PC-9 (cell line): ENCODE results near the gene MVB12B. TPM values are rescaled to one million over a fixed set of nuclear protein-coding genes. Genes with fewer than 3 reads are reported as not detected.

Experiments
- BruUV-seq: library from RNA; stranded (reverse); fragments of 400-500 nt; replicated peaks from 2 replicates; lab custom pipeline; 2021; lab: Mats Ljungman, UMichigan
- CTCF ChIA-PET: fragments of 300-600 bp; sonication (Branson Sonifier 250); formaldehyde crosslinking; loops from one replicate; lab custom pipeline; 2022; ENCODE audit warnings: antibody characterized with exemption; lab: Charles Lee
- POLR2A ChIA-PET: fragments of 300-600 bp; sonication (Branson Sonifier 250); formaldehyde crosslinking; loops from one replicate; lab custom pipeline; 2022; ENCODE audit warnings: antibody characterized with exemption; ENCODE audit not compliant: unreplicated experiment; lab: Charles Lee
- DNase-seq, 2 experiments: peaks; one replicate each; pipeline versions ENCODE4 v3.0.0 to v3.0.0-alpha.2; 2015 to 2022; ENCODE audit warnings: mixed read lengths in 1 of 2
- H2AFZ ChIP-seq: fragments of 200-600 bp; sonication (generic); 2 replicates; pipeline ENCODE4 v1.8.1; 2017; ENCODE audit warnings: antibody characterized with exemption
- H3F3A ChIP-seq: fragments of 200-600 bp; sonication (generic); 2 replicates; pipeline ENCODE4 v1.8.1; 2017; ENCODE audit warnings: antibody characterized with exemption, mild to moderate bottlenecking, low read depth; ENCODE audit not compliant: insufficient read depth
- H3K27ac ChIP-seq: fragments of 200-600 bp; sonication (generic); 2 replicates; pipeline ENCODE4 v1.6.1; 2016; ENCODE audit warnings: mixed run types
- H3K27me3 ChIP-seq: fragments of 200-600 bp; sonication (generic); 2 replicates; pipeline ENCODE4 v1.6.1; 2016; ENCODE audit warnings: low read depth, mixed run types; ENCODE audit not compliant: insufficient read depth
- H3K36me3 ChIP-seq: fragments of 200-600 bp; sonication (generic); 2 replicates; pipeline ENCODE4 v1.6.1; 2016; ENCODE audit warnings: low read depth, mixed run types
- H3K4me1 ChIP-seq: fragments of 200-600 bp; sonication (generic); replicated peaks from 2 replicates; pipeline ENCODE4 v1.6.1; 2016; ENCODE audit warnings: mixed run types; ENCODE audit not compliant: insufficient read depth
- H3K4me2 ChIP-seq: fragments of 200-600 bp; sonication (generic); 2 replicates; pipeline ENCODE4 v1.6.1; 2017; ENCODE audit warnings: mixed run types
- H3K4me3 ChIP-seq: fragments of 200-600 bp; sonication (generic); 2 replicates; pipeline ENCODE4 v1.6.1; 2016; ENCODE audit warnings: mixed run types
- H3K79me2 ChIP-seq: fragments of 200-600 bp; sonication (generic); 2 replicates; pipeline ENCODE4 v1.6.1; 2017; ENCODE audit warnings: low read depth, mixed run types
- H3K9me2 ChIP-seq: fragments of 200-600 bp; sonication (generic); 2 replicates; pipeline ENCODE4 v1.8.1; 2017; ENCODE audit warnings: mild to moderate bottlenecking; ENCODE audit not compliant: insufficient read depth
- H3K9me3 ChIP-seq: fragments of 200-600 bp; sonication (generic); 2 replicates; pipeline ENCODE4 v1.8.1; 2016; ENCODE audit warnings: low read depth; ENCODE audit not compliant: insufficient read depth
- H4K20me1 ChIP-seq: fragments of 200-600 bp; sonication (generic); 2 replicates; pipeline ENCODE4 v1.8.1; 2017; ENCODE audit not compliant: insufficient read depth
- CTCF ChIP-seq: fragments of 200-600 bp; sonication (generic); conservative IDR thresholded peaks from 2 replicates; pipeline ENCODE4 v1.6.1; 2017; ENCODE audit warnings: mixed run types, antibody characterized with exemption, mild to moderate bottlenecking, moderate library complexity
- EZH2 ChIP-seq: fragments of 200-600 bp; sonication (generic); IDR thresholded peaks from 2 replicates; pipeline ENCODE4 v1.8.0; 2017; ENCODE audit warnings: antibody characterized with exemption, low read depth
- intact Hi-C: fragments of 100-400 bp; cut with micrococcal nuclease; formaldehyde crosslinking; loops from one replicate; pipeline ENCODE4 v1.10.0; 2022; ENCODE audit not compliant: unreplicated experiment
- total RNA-seq: library from RNA; stranded (reverse); gene quantifications from 2 replicates; pipeline ENCODE4 v1.2.3, GENCODE V29; 2021

MVB12B gene
- total RNA-seq, 1 experiment from 2014 or later, result 8.8 TPM

DNA sequence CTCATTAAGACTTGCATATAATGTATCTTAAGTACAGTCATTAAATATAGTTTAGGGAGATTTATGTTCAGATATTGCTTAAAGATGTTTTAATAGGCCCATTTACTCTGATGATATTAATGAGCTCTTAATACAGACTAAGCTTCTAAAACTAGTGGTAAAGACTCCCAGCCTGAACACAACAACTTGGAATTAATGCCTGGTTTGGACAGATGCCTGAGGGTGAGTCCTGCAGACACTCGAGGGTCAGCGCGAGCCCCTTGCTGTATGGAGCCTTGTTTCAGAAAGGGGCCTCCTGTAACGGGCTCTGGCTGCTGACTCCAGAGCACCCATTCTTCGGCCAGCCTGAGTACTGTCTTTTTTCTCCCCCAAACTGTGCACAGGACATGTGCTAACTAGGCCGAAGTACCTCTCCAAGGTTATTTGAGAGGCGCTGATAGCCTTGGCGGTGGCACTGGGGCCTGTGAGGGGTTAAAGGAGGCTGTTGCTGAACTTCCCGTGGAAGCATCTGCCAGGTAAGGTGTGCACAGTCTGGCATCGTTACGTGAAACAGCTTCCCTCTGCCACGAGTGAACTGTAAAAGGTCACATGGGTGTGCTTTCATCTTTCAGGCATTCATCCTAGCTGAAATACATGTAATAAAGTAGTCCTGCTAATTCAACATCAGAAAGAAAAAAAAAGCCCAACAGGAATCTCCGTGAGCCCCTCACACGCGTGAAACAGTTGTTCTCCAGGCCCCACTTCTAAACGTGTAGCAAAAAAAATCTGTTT is 113.4 kb downstream of the MVB12B start:
- POLR2A ChIA-PET, result no interaction called here
- DNase-seq, result no peak
- H3K4me1 ChIP-seq, result 0 out of 2 replicates have a peak, but pooled peaks cover 3% of the 10 kb centered on the region
- no TSS peak for BruUV-seq
- H3K79me2 ChIP-seq, result no peaks in the 10 kb centered on the region
- no peaks in the 10 kb centered on the region for H3F3A ChIP-seq
- intact Hi-C loops, result no loop called here
- H3K9me3 ChIP-seq, result no peaks in the 10 kb centered on the region
- TF ChIP-seq CTCF, result no peak
- no peak for TF ChIP-seq EZH2
- CTCF ChIA-PET, result no interaction called here
- H3K4me2 ChIP-seq, result no peak overlapping the region
- no peaks in the 10 kb centered on the region for H3K9me2 ChIP-seq
- no peak overlapping the region for H3K27ac ChIP-seq
- no peaks in the 10 kb centered on the region for H3K27me3 ChIP-seq
- H3K4me3 ChIP-seq, result no peak overlapping the region
- no peaks in the 10 kb centered on the region for H3K36me3 ChIP-seq
- H2AFZ ChIP-seq, result no peak overlapping the region
- no peaks in the 10 kb centered on the region; the same call in 1 of the 2 replicates for H4K20me1 ChIP-seq

GRCh38 chr9:126440940-126441339 is 114.3 kb downstream of the MVB12B start:
- Histone ChIP-seq H3F3A (no peaks in the 10 kb centered on the region), H3K36me3 (no peaks in the 10 kb centered on the region), H3K27ac (no peak overlapping the region), H3K4me2 (no peak overlapping the region), H3K9me2 (no peaks in the 10 kb centered on the region), H3K27me3 (no peaks in the 10 kb centered on the region), H3K4me1 (0 out of 2 replicates have a peak, but pooled peaks cover 3% of the 10 kb centered on the region), H3K4me3 (no peak overlapping the region), H2AFZ (no peak overlapping the region), H3K9me3 (no peaks in the 10 kb centered on the region), H4K20me1 (no peaks in the 10 kb centered on the region; the same call in 1 of the 2 replicates), H3K79me2 (no peaks in the 10 kb centered on the region)
- BruUV-seq, result no TSS peak
- POLR2A ChIA-PET, result no interaction called here
- CTCF ChIA-PET, result no interaction called here
- DNase-seq, result no peak
- TF ChIP-seq CTCF (no peak), EZH2 (no peak)
- intact Hi-C loops, result no loop called here

DNA sequence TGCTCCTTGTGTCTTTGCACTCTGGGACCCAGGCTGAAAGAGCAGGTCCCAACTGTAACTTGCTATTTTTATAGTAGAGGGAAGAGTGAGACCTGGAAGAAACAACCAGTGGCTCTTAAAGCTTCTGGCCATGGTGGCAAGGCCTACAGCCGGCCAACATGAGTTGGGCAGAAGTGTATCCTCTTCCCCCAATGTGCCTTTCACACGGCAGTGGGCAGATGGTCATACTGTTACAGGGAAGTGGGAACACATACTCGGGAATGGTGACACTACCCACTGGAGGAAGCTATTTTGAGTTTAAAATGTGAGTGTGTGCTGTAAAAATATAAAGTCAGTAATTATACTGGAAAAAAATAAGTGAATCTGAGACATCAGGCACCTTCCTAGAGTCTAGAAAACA is 116.0 kb downstream of the MVB12B start:
- H3K79me2 ChIP-seq, result no peaks in the 10 kb centered on the region
- no peak for DNase-seq
- intact Hi-C loops, result no loop called here
- POLR2A ChIA-PET, result no interaction called here
- H3F3A ChIP-seq, result no peaks in the 10 kb centered on the region
- H3K4me2 ChIP-seq, result no peak overlapping the region
- H3K27me3 ChIP-seq, result no peaks in the 10 kb centered on the region
- CTCF ChIA-PET, result no interaction called here
- no peak overlapping the region for H2AFZ ChIP-seq
- no peaks in the 10 kb centered on the region; the same call in 1 of the 2 replicates for H4K20me1 ChIP-seq
- H3K9me3 ChIP-seq, result no peaks in the 10 kb centered on the region
- H3K27ac ChIP-seq, result no peak overlapping the region
- no peaks in the 10 kb centered on the region for H3K36me3 ChIP-seq
- no TSS peak for BruUV-seq
- no peak overlapping the region for H3K4me3 ChIP-seq
- no peak for TF ChIP-seq EZH2
- TF ChIP-seq CTCF, result no peak
- H3K9me2 ChIP-seq, result no peaks in the 10 kb centered on the region
- no peaks in the 10 kb centered on the region for H3K4me1 ChIP-seq
